NCI-H460 (cell line): Measurements from ENCODE around the gene NOX5. TPM values are rescaled to one million over a fixed set of nuclear protein-coding genes. Genes with fewer than 3 reads are reported as not detected.

Source experiments
- DNase-seq: peaks from one replicate; pipeline ENCODE4 v3.0.0-alpha.2; 2016; ENCODE audit warnings: low read depth; ENCODE audit errors: extremely low read depth
- total RNA-seq: library from RNA; depleted of rRNA; stranded (reverse); fragments of >200 nt; shearing (Covaris generic); gene quantifications from 2 replicates; pipeline ENCODE4 v1.2.3, GENCODE V29; 2014; rRNA removed

The NOX5 gene
- total RNA-seq, 1 experiment from 2014 or later = 0.64 TPM

DNA sequence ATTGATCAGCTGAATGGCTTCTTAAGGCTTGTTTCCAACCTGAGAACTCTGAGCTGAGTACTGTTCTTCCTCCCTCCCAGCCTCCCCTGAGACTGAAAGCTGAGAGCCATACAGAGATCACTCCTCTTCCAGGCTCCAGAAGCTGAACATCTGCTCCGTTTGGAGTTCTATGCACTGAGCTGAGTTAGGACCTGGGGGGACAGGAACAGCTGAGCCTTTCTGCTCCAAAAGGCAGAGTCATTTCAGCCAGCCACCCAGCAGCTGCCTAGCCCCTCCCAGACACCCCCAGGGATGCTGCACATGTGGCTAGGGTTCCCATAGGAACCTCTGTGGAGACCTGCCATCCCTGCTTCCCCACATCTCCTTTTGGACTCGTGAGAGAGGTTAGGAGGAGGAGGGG lies 81.7 kb downstream of the NOX5 start:
- DNase-seq = no peak

DNA sequence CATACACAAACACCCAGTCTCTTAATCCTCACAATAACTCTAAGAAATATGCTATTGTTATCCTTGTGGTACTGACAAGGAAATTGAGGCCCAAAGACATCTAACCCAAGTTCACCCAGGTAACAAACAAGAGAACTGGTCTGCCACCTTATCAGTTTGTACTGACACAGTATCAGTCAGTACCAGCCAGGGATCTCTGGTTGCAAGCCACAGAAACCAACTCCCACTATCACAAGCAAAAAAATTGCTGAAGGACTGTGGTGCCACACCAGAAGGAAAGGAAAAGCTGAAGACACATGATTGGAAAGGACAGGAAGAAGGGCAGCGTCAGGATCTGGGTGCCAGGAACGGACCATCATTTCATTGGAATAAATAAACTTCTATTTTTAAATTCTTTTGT lies 82.1 kb downstream of the NOX5 start:
- no peak for DNase-seq

DNA sequence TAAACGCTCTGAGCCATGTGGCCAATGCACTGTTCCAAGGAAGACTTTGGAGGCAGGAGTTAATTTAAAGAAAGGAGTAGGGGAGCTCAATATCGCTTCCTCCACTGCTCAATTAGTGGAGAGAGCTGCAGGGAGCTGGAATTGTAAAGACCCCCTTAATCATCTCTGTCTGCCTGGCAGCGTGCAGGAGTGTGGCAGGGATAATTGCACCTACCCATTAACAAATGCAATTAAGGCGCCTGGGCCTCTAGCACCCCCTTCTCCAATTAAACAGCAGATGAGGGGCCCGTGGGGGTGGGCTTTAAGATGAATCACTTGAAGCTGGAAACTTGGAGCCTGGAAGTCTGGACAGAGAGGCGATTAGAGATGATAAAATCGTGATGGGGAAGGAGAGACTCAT lies 84.3 kb downstream of the NOX5 start:
- no peak for DNase-seq

DNA sequence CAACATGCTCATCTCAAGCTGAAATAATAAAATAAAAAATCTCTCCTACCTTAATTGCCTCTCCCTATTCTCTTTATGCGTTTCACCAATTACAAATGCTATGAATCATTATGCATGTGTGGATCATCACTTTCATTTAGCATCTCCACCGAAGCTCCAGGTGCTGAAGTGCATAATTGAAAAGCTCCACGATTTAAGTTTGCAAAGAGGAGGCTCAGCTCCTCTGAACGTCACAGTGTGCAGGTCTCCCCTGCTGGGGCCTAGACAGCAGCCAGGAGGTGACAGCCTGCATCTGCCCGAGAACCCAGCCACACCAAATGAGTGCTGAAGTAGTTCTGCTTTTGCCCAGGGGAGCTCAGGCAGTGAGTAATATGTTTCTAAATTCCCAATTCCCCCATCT lies 85.4 kb downstream of the NOX5 start:
- DNase-seq = no peak

DNA sequence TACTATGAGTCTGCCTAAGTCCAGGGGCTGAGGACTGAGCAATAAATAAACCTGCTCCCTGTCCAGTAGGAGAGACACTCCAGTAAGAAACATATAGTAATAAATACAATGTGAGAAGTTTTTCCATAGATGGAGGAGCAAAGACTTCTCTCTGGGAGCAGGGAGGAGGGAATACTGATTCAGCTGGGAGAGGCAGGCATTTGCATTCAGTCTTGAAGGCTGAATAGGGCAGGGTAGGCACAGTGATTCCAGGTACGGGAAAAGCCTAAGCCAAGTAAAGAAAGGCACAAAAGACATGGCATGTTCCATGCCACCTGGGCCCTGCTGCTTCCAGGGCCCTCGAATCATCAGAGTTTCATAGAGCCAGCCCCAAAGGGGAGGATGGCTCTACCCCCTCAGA lies 86.3 kb downstream of the NOX5 start:
- no peak for DNase-seq

DNA sequence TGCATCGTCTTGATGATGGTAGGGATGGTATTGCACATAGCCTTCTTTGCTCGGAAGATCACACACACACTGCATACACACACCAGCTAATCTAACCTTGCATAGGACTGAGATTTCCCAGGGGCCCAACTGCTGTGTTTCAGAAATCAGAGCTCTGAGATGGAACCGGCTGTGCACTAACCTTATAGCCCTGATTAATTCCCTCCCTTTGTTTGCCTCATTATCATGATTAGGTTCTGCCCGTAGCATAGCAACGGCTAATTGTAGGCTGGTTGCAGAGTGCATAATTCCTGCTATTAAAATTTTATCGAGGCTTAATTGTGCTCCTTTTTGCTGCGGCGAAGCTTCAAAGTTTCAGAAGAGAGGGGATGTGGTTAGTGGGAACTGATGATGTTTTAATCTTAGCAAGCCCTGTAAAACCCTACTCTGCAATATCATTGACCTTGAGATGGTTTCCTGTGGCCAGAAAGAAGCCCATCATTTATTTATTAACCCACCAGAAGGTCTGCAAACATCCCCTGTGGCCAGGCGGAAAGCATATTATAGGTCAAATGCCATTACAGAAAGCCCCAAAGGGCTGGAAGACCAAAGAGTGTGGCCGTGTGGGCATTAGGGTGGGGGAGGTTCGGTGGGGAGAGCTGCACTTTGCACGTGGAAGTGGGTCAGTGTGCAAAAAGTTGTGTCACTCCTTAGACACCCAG lies 89.7 kb downstream of the NOX5 start:
- DNase-seq = no peak

DNA sequence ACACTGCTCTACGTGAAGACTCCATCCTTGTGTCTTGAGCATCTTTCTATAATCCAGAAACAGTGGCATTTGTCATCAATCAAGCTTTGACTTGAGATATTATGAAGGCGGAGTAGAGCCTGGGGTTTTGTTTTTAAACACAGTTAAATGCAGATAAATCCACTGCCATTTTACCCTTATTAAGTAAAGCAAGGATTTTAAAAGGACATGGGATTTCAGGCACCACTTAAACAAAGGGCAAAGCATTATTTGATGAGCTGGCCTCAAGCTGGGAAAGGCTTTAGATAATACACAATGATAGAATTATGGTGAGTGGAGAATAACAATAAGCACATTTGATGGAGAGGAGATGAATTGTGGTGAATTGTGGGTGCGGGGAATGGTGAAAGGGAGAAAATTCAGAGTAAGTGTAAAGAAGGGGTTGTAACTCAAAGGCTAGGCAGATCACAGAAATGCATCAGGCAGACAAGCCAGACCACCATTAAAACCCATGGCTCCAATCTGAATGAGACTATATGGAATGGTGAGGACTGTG lies 91.0 kb downstream of the NOX5 start:
- DNase-seq = no peak

DNA sequence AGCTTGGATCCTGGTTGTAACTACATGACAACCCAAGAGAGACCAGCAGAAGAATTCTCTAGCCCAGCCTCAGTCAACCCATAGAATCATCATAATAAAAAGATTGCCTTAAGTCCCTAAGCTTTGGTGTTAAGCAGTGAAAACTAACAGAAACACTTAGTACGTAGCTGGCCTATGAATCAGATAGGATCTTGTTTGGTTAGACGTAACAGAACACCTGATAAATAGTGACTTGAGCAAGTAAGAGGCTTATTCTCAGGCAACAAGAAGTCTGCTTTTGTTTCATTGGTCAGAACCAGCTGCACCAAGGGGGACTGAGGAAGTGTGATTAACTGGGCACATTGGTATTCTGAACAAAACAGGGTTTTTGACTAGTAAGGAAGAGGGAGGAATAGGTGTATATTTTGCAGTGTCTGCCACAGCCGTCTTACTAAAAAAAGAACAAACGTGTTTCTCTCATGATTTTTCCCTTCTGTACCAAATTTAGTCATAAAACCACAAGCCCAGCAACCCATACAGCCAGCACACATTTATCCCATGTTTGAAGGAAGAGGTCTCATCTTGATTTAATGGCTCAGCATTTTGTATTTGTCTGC lies 92.6 kb downstream of the NOX5 start:
- DNase-seq = no peak

Other genes starting within 250 kb of the NOX5 start
- 110 and 130 TPM in 2 replicates for gene ANP32A, start 193.8 kb upstream of the NOX5 start, total RNA-seq
- gene SPESP1, start 84.2 kb upstream of the NOX5 start, total RNA-seq = not detected in 2 replicates
- 95.2 and 115 TPM in 2 replicates for gene GLCE, start 145.9 kb downstream of the NOX5 start, total RNA-seq